WTC11 (cell line): Measurements from ENCODE around the gene ARHGAP30.

Source experiments
- CTCF ChIP-seq: fragments of 200-600 bp; IDR thresholded peaks from 2 replicates; pipeline ENCODE4 v1.8.0; 2022; ENCODE audit warnings: antibody characterized with exemption
- SP1 ChIP-seq: sonication (generic); formaldehyde crosslinking; conservative IDR thresholded peaks from 2 replicates; pipeline ENCODE4 v1.8.1; 2022; ENCODE audit warnings: missing genetic modification reagents

- TF ChIP-seq CTCF: no peak
- no peak for TF ChIP-seq SP1 (CRISPR knock-in tag)
Measured at GRCh38 chr1:161012420-161012819, 57.3 kb downstream of the ARHGAP30 start.
